GM06990 (cell line): Measurements from ENCODE around the gene CHPF2.

Experiments
- DNase-seq: peaks from one replicate; pipeline ENCODE4 v3.0.0-alpha.2; 2011; ENCODE audit not compliant: insufficient read length; ENCODE audit errors: extremely low read depth
- H3K27me3 ChIP-seq: replicated peaks from 2 replicates; pipeline ENCODE4 v1.6.0; 2011; ENCODE audit warnings: low read length; ENCODE audit not compliant: control insufficient read depth, insufficient read depth
- H3K36me3 ChIP-seq: 2 replicates; pipeline ENCODE4 v1.5.1; 2011; ENCODE audit warnings: low read length; ENCODE audit not compliant: control insufficient read depth, insufficient read depth
- H3K4me3 ChIP-seq: replicated peaks from 2 replicates; pipeline ENCODE4 v1.5.1; 2011; ENCODE audit warnings: low read depth, mild to moderate bottlenecking, control low read depth, low read length
- CTCF ChIP-seq: IDR thresholded peaks from 2 replicates; pipeline ENCODE4 v1.5.1; 2011; ENCODE audit warnings: low read length, control low read depth, mild to moderate bottlenecking, inconsistent platforms; ENCODE audit not compliant: insufficient read depth, poor library complexity, severe bottlenecking

Gene CHPF2

GRCh38 chr7:151264615-151265014 lies 32.3 kb downstream of the CHPF2 start:
- Histone ChIP-seq H3K36me3 (no peaks in the 10 kb centered on the region), H3K4me3 (no peak overlapping the region), H3K27me3 (peaks cover 1% of the 10 kb centered on the region)
- DNase-seq = no peak
- TF ChIP-seq CTCF = no peak

- H3K27me3 ChIP-seq = peaks cover 1% of the 10 kb centered on the region
- DNase-seq = no peak
- no peak for TF ChIP-seq CTCF
- no peak overlapping the region for H3K4me3 ChIP-seq
- no peaks in the 10 kb centered on the region for H3K36me3 ChIP-seq
Observed at GRCh38 chr7:151265351-151265931, 33.2 kb downstream of the CHPF2 start.

- peaks cover 3% of the 10 kb centered on the region for H3K27me3 ChIP-seq
- TF ChIP-seq CTCF = no peak
- H3K4me3 ChIP-seq = no peak overlapping the region
- no peaks in the 10 kb centered on the region for H3K36me3 ChIP-seq
- DNase-seq = no peak
Observed at GRCh38 chr7:151269511-151269910, 37.2 kb downstream of the CHPF2 start.

GRCh38 chr7:151271699-151272355 lies 39.5 kb downstream of the CHPF2 start:
- Histone ChIP-seq H3K4me3 (no peak overlapping the region), H3K36me3 (no peaks in the 10 kb centered on the region), H3K27me3 (peaks cover 3% of the 10 kb centered on the region)
- no peak for TF ChIP-seq CTCF
- no peak for DNase-seq

GRCh38 chr7:151272405-151272804 lies 40.1 kb downstream of the CHPF2 start:
- Histone ChIP-seq H3K27me3 (peaks cover 3% of the 10 kb centered on the region), H3K4me3 (no peak overlapping the region), H3K36me3 (no peaks in the 10 kb centered on the region)
- no peak for TF ChIP-seq CTCF
- DNase-seq = no peak
